Fibroblast of villous mesenchyme (primary cell): ENCODE measurements around the gene COL6A3. TPM values are rescaled to one million over a fixed set of nuclear protein-coding genes. Genes with fewer than 3 reads are reported as not detected.

ENCODE experiments used
- DNase-seq: peaks from one replicate; pipeline ENCODE4 v3.0.0-alpha.2; 2010; ENCODE audit warnings: low read depth
- H3K4me3 ChIP-seq: 2 replicates; pipeline ENCODE4 v1.5.1; 2011; ENCODE audit warnings: low read depth, mild to moderate bottlenecking, low read length
- total RNA-seq: library from RNA; depleted of rRNA; stranded (reverse); fragments of >200 nt; gene quantifications from 2 replicates; pipeline ENCODE4 v1.2.3, GENCODE V29; 2012
- TF ChIP-seq, protein P1 (sequence below): IDR thresholded peaks from 2 replicates; pipeline ENCODE4 v1.5.1; 2012; ENCODE audit warnings: low read depth, mild to moderate bottlenecking, low read length; ENCODE audit not compliant: insufficient read depth

The COL6A3 gene, protein sequence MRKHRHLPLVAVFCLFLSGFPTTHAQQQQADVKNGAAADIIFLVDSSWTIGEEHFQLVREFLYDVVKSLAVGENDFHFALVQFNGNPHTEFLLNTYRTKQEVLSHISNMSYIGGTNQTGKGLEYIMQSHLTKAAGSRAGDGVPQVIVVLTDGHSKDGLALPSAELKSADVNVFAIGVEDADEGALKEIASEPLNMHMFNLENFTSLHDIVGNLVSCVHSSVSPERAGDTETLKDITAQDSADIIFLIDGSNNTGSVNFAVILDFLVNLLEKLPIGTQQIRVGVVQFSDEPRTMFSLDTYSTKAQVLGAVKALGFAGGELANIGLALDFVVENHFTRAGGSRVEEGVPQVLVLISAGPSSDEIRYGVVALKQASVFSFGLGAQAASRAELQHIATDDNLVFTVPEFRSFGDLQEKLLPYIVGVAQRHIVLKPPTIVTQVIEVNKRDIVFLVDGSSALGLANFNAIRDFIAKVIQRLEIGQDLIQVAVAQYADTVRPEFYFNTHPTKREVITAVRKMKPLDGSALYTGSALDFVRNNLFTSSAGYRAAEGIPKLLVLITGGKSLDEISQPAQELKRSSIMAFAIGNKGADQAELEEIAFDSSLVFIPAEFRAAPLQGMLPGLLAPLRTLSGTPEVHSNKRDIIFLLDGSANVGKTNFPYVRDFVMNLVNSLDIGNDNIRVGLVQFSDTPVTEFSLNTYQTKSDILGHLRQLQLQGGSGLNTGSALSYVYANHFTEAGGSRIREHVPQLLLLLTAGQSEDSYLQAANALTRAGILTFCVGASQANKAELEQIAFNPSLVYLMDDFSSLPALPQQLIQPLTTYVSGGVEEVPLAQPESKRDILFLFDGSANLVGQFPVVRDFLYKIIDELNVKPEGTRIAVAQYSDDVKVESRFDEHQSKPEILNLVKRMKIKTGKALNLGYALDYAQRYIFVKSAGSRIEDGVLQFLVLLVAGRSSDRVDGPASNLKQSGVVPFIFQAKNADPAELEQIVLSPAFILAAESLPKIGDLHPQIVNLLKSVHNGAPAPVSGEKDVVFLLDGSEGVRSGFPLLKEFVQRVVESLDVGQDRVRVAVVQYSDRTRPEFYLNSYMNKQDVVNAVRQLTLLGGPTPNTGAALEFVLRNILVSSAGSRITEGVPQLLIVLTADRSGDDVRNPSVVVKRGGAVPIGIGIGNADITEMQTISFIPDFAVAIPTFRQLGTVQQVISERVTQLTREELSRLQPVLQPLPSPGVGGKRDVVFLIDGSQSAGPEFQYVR (N-terminal part only)
- total RNA-seq: 1,329 and 1,968 TPM in 2 replicates

DNA sequence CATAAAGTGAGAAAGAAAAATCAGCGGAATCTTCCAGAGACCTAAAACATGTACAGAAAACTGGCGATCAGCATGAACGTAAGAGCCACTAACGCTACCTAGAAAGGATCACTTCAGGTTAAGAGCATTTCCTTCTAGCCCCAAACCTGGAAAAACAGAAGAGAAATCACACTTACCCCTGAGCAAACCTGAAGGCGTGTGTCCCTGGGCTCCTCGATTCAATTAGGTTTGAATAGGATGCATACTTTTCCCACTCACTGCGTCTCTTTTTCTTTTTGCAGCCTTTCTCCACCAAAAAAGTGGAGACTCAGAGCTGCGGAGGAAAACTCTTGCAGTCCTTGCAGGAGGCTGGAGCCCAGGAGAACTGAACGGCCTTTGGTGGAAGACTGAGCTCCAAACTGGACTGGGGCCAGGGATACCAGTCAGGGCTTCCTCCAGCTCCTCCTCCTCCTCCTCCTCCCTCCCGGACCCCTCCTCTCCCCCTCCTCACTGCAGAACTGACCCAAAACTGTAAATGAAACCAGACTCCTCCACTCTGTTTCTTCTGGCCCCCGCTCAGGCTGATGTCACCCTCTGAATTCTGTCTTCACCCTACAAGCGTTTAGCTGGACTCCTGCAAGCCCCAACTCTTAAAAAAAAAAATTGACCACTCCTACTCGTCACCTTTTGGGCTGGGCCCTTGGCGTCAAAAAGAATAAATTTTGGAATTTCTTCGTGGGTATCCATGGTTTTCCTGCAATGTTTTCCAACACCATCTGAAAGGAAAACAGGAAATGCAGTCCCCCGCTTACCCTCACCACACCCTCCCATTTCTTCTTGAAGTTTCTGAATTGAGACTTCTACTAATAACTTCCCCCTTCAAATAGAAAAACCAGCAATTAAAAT lies at the start of gene COL6A3:
Gene COL6A3 (minus strand): TSS at position 388 of the 885 bp plus-strand sequence. CDS start 17,347 bp downstream, outside the sequence.
- peak within 1 kb of the TSS; percentile 81 for H3K4me3 ChIP-seq
- DNase-seq: peak; percentile 98
- TF ChIP-seq, protein P1, sequence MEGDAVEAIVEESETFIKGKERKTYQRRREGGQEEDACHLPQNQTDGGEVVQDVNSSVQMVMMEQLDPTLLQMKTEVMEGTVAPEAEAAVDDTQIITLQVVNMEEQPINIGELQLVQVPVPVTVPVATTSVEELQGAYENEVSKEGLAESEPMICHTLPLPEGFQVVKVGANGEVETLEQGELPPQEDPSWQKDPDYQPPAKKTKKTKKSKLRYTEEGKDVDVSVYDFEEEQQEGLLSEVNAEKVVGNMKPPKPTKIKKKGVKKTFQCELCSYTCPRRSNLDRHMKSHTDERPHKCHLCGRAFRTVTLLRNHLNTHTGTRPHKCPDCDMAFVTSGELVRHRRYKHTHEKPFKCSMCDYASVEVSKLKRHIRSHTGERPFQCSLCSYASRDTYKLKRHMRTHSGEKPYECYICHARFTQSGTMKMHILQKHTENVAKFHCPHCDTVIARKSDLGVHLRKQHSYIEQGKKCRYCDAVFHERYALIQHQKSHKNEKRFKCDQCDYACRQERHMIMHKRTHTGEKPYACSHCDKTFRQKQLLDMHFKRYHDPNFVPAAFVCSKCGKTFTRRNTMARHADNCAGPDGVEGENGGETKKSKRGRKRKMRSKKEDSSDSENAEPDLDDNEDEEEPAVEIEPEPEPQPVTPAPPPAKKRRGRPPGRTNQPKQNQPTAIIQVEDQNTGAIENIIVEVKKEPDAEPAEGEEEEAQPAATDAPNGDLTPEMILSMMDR: no peak

DNA sequence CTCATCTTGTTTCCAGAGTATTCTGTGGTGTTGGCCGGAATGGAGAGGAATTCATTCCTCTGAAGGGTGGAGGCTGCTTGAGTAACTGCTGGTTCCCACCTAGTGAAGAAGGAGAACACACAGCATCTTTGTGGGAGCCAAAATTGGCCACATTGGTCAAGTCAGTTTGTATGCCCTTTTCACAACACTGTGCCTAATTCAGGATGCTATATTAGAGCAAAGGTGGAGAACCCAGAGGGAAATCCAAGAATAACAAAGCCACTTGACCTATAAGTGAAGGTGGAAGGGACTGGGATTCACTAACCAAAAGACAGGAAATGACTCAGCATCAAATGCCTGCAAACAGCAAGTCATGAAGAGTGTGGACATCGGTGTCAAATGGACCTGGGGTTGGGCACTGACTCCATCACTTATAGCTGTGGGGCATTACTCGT lies 45.8 kb upstream of the COL6A3 start:
- no peak overlapping the region for H3K4me3 ChIP-seq
- peak; percentile 78 for DNase-seq
- TF ChIP-seq, protein P1: no peak

DNA sequence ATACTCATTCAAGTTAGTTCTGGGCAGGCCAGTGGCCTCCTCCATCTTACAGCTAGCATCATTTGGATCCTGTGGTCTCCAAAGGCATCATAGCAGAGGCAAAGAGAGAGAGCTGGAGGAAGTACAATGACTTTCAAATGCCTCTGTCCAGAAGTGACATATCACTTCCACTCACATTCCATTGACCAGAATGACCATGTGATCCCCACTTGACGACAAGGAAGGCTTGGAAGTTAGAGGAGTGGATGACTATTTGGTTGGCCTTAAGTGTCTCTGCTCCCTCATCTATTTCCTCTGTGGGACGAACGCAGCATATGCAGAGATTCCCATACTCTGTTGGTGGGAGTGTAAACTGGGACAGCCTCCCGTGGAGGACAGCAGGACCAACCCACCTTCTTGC lies 45.3 kb upstream of the COL6A3 start:
- DNase-seq: no peak
- TF ChIP-seq, protein P1: no peak

DNA sequence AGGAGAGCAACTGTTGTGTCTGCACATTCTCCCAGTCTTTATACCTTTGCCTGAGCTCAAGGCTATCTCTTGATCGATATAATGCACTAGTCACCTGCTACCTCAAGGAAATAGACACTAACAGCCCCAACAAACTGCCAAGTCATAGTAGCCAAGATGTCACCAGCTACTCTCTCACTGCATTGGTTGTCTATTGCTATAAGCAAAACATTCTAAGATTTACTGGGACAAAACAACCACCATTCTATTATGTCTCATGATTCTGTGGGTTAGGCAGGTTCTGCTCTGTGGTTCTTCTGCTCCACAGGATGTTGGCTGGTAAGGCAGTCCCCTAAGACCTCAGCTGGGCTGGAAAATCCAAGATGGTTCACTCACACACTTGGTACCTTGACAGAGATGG lies 44.6 kb upstream of the COL6A3 start:
- no peak for DNase-seq
- H3K4me3 ChIP-seq: no peak overlapping the region
- TF ChIP-seq, protein P1: no peak

More for the DNA sequence above, 45.3 kb upstream of the COL6A3 start:
- no peak overlapping the region for H3K4me3 ChIP-seq

DNA sequence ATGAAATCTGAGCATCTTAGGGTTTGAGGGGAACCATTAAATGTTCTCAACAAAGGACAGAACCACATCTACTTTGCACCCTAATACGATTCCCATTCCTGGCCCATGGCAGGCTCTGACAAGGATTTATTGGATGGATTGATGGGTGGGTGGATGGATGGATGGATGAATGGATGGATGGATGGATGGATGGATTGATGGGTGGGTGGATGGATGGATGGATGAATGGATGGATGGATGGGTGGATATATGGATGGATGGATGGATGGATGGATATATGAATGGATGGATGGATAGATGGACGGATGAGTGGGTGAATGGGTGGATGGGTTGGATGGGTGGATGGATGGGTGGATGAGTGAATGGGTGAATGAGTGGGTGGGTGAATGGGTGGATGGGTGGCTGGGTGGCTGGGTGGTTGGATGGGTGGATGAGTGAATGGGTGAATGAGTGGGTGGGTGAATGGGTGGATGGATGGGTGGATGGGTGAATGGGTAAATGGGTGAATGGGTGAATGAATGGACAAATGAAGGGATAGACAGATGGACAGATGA lies 43.5 kb upstream of the COL6A3 start:
- TF ChIP-seq, protein P1: no peak
- DNase-seq: no peak
- no peak overlapping the region for H3K4me3 ChIP-seq
